LHCN-M2 (cell line): ENCODE data around the gene SPEM1. TPM values are rescaled to one million over a fixed set of nuclear protein-coding genes. Genes with fewer than 3 reads are reported as not detected.

Source experiments
- DNase-seq: peaks from one replicate; pipeline ENCODE4 v3.0.0-alpha.2; 2012; ENCODE audit warnings: low read depth
- total RNA-seq: library from RNA; depleted of rRNA; stranded (reverse); fragments of >200 nt; gene quantifications from 2 replicates; pipeline ENCODE4 v1.2.3, GENCODE V29; 2014

SPEM1 gene
- total RNA-seq, 1 experiment from 2014 or later, result not detected

DNA sequence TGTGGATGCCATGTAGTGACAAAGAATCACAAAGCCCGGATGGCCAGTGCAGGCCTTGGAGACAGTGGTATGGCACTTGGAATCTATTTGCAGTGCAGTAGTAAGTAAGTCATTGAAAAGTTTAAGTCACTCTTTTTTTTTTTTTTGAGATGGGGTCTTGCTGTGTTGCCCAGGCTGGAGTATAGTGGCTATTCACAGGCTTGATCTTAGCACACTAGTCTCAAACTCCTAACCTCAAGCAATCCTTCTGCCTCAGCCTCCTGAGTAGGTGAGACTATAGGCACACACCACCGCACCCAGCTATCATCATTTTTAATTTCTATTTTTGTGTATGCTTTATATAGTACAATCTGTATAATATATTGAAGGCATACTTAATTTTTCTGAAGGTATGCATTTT lies 21.5 kb upstream of the SPEM1 start:
- no peak for DNase-seq

- DNase-seq, result no peak
Measured at GRCh38 chr17:7403043-7403726, 16.9 kb upstream of the SPEM1 start.

DNA sequence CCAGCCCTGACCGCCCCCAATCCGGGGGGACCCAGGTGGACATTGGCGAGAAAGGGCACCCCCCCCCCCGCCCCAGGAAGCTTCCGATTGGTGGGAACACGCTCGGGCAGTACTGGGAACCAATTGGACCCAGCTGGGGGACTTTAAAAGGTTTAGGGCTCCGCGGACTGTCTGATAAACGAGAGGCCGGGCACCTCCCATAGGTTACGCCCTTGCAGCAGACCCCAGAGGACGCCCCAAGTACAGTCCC lies 16.5 kb upstream of the SPEM1 start:
- peak; percentile 75 for DNase-seq

- peak; percentile 99 for DNase-seq
Measured at GRCh38 chr17:7403977-7404736, 16.0 kb upstream of the SPEM1 start, which contains the start of gene TMEM256. TMEM256 (minus strand) TSS chr17:7404097; CDS start chr17:7404084, 13 bp downstream.

DNA sequence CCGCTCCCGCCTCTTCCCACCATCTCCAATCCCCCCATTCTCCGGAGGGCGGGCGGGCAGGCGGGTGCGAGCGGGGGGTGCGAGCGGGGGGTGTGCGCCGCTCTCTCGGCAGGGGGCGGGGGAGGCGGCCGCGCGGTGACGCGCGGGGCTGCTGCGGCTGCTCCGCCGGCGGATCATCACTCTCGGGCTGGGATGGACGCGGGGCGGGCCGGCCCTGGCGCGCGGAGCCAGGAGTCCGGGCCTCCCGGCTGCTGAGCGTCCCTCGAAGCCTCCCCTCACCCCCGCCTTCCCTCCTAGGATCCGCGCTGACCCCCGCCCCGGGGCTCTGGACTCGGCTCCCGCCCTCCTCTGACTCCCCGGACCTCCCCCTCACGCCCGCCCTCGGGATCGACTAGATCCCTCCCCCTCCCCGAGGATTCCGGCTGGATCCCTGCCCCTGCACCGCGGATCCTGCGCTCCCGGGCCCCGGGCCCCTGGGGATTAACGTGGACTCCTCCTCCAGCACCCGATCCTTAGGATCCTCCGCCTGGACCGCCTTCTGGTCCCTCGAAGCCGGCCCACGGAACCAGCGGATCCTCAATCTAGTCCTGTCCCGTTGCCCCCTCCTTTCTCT lies 15.3 kb upstream of the SPEM1 start:
- DNase-seq, result peak; percentile 28

GRCh38 chr17:7405350-7406234 lies 14.5 kb upstream of the SPEM1 start:
- DNase-seq, result no peak

GRCh38 chr17:7406235-7406825 lies 13.8 kb upstream of the SPEM1 start:
- no peak for DNase-seq

- DNase-seq, result no peak
Measured at GRCh38 chr17:7407082-7407481, 13.0 kb upstream of the SPEM1 start.

GRCh38 chr17:7407485-7408251 lies 12.5 kb upstream of the SPEM1 start, which contains the start of gene NLGN2:
NLGN2 (plus strand) TSS chr17:7407845; CDS start chr17:7408256, 411 bp downstream.
- DNase-seq, result no peak

DNA sequence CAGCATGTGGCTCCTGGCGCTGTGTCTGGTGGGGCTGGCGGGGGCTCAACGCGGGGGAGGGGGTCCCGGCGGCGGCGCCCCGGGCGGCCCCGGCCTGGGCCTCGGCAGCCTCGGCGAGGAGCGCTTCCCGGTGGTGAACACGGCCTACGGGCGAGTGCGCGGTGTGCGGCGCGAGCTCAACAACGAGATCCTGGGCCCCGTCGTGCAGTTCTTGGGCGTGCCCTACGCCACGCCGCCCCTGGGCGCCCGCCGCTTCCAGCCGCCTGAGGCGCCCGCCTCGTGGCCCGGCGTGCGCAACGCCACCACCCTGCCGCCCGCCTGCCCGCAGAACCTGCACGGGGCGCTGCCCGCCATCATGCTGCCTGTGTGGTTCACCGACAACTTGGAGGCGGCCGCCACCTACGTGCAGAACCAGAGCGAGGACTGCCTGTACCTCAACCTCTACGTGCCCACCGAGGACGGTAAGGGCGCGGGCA lies 11.8 kb upstream of the SPEM1 start:
- no peak for DNase-seq

DNA sequence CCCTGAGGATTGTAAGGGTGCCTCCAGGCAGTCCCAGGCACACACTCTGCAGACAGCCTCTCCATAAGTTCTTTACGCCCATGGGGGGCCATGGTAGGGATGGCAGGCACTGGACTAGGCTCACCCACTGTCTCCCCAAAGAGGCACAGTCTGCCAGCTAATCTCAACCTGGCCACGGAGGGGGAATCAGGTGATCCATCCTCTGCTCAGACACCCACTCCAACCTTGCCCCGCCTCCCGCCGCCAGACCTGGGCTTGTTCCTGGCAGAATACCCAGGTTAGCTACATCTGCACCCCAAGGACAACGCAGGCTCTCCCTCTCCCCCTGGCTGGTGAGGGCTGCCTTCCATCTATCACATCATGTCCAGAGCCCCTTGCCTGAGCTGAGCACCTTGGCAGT lies 11.3 kb upstream of the SPEM1 start:
- no peak for DNase-seq

- no peak for DNase-seq
Measured at GRCh38 chr17:7409716-7410115, 10.4 kb upstream of the SPEM1 start.

GRCh38 chr17:7410634-7411426 lies 9.3 kb upstream of the SPEM1 start:
- no peak for DNase-seq

DNA sequence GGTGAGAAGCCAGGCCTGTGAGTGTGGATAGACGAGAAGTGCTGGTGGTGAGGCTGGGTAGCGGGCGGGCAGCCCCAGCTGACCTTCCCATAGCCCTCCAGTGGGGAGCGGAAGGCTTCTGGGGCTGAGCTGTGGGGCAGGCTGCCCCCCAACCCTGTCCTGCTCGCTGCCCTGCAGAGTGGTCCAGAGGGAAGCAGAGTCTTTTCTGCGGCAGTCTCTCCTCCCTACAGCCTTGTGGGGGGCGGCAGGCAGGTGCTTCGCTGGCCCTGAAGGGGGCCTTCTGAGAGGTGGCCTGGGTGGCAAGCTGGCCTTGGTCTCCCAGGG lies 8.7 kb upstream of the SPEM1 start:
- DNase-seq, result no peak

DNA sequence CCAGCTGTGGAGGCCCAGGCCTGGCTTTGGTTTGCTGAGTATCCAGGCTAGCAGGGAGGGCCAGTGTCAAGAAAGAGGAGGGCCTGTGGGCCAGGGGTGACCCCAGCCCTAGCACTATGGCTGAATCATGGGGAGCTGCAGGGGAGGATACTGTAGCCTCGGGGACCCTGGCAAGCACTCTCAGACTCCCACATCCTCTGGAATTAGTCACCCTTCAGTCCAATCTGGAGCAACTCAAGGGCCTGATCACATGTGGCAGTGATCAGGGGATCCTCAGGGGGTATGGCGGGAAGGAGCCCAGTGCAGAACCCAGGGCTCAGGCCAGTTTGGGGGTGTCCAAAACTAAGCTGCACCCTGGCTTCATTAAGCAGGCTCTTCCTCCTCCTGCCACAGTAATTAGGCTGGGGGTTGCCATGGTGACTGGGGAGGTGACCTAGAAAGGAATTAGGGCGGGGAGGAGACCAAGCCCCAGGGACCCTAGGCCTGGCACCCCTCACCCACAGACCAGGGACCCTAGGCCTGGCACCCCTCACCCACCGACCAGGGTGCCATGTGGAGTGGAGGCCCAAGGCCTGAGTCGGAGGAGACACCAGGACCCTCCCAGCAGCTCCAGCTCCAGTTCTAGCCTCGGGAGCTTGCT lies 6.7 kb upstream of the SPEM1 start:
- peak; percentile 24 for DNase-seq

GRCh38 chr17:7414837-7415236 lies 5.3 kb upstream of the SPEM1 start:
- no peak for DNase-seq

DNA sequence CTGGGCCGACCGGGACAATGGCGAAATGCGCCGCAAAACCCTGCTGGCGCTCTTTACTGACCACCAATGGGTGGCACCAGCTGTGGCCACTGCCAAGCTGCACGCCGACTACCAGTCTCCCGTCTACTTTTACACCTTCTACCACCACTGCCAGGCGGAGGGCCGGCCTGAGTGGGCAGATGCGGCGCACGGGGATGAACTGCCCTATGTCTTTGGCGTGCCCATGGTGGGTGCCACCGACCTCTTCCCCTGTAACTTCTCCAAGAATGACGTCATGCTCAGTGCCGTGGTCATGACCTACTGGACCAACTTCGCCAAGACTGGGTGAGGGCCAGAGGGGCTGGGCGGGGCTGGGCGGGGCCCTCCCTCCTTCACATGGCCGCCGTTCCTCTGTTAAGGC lies 4.3 kb upstream of the SPEM1 start:
- no peak for DNase-seq

DNA sequence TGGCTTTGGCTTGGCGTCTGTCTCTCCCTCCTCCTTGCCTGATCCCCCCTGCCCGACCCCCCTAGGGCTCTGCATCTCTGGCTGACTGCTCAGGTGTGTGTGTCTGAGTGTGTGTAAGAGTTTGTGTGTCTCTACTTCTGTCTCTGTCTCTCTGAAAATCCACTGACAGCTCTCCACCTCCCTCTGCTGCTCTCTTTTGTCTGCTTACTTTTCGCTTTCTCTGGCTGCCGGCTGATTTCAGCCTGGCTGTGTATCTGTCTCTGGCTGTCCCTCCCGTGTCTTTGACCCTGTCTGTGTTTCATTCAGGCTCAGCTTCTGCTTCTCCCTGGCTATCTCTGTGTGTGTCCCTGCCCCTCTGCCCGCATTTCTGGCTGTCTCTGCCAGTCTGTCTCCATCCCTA lies 3.8 kb upstream of the SPEM1 start:
- no peak for DNase-seq

GRCh38 chr17:7417056-7417655 lies 3.0 kb upstream of the SPEM1 start:
- no peak for DNase-seq
